HL-60/S4 treated with retinoic acid at 250 ng/mL for 4 days and 3 days (cell line): ENCODE results near the gene MRPL55.

Experiments
- in situ Hi-C: fragments of 300-500 bp; cut with MboI; formaldehyde crosslinking; loops from 2 replicates; pipeline ENCODE4 v1.7.0; 2022; ENCODE audit warnings: low sequenced_read_pairs

Gene MRPL55

GRCh38 chr1:228073857-228074545, 35.1 kb downstream of the MRPL55 start:
- in situ Hi-C loops, result no loop called here

DNA sequence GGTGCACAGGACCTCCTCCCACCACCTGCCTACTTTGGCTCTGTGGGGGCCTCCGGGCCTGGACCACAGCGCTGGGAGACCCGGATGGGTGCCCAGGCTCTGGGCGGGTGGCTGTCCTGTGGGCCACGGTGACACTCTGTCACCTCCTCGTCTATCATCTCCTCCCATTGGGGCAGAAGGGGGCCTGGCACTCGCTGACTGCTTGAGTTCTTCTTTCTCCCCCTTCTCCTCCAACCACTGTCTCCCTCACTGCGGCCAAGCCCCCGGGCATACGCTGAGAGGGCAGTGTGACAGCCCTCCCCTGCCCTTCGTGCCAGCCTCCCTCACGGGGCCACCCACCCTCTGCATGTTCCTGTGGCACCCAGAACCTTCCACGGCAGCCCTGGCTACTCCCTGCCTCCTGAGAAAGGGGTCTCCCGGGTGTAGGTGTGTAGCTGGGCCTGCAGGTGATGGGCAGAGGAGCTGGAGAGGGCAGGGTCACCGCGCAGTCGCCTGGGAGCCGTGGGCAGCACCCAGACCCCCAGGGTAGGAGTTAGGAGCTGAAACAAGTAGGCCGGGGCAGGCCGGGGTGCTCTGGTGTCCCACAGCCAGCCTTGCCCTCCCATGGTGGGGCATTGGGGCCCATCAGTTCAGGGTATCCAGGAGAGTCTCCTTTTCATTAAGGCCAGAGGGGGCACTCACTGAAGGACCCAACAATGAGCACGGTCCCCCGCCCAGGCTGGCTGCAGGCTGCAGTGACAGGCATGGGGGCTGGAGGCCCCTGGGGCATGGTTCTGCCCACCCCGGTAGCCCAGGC, 35.8 kb downstream of the MRPL55 start:
- in situ Hi-C loops, result no loop called here

- in situ Hi-C loops, result no loop called here
These were observed 36.4 kb downstream of the MRPL55 start for GRCh38 chr1:228072658-228073043.

- in situ Hi-C loops, result no loop called here
These were observed 37.1 kb downstream of the MRPL55 start for GRCh38 chr1:228071839-228072657.

DNA sequence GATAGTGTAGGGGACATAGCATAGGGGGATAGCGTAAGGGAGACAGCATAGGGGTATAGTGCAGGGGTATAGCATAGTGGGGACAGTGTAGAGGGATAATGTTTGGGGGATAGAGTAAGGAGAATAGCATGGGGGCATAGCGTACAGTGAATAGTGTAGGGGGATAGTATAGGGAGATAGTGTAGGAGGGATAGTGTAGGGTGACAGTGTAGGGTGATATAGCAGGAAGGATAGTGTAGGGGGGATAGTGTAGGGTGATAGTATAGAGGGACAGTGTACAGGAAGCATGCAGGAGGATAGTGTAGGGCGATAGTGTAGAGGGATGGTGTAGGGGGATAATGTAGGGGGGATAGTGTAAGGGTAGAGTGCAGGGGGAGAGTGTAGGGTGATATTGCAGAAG, 38.2 kb downstream of the MRPL55 start:
- in situ Hi-C loops, result no loop called here

DNA sequence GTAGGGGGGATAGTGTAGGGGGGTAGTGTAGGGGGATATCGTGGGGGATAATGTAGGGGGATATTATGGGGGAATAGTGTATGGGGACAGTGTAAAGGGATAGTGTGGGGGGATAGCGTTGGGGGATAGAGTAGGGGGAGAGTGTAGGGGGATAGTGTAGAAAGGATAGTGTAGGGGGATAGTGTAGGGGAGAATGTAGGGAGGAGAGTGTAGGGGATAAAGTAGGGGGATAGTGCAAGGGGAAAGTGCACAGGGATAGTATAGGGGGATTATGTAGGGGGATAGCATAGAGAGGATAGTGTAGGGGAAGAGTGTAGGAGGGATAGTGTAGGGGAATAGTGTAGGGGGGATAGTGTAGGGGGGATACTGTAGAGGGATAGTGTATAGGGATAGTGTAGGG, 38.9 kb downstream of the MRPL55 start:
- in situ Hi-C loops, result no loop called here

GRCh38 chr1:228068359-228068758, 40.7 kb downstream of the MRPL55 start:
- in situ Hi-C loops, result no loop called here

- in situ Hi-C loops, result no loop called here
These were observed 42.0 kb downstream of the MRPL55 start for GRCh38 chr1:228066891-228067654.

- in situ Hi-C loops, result no loop called here
These were observed 42.7 kb downstream of the MRPL55 start for GRCh38 chr1:228066416-228066815.

DNA sequence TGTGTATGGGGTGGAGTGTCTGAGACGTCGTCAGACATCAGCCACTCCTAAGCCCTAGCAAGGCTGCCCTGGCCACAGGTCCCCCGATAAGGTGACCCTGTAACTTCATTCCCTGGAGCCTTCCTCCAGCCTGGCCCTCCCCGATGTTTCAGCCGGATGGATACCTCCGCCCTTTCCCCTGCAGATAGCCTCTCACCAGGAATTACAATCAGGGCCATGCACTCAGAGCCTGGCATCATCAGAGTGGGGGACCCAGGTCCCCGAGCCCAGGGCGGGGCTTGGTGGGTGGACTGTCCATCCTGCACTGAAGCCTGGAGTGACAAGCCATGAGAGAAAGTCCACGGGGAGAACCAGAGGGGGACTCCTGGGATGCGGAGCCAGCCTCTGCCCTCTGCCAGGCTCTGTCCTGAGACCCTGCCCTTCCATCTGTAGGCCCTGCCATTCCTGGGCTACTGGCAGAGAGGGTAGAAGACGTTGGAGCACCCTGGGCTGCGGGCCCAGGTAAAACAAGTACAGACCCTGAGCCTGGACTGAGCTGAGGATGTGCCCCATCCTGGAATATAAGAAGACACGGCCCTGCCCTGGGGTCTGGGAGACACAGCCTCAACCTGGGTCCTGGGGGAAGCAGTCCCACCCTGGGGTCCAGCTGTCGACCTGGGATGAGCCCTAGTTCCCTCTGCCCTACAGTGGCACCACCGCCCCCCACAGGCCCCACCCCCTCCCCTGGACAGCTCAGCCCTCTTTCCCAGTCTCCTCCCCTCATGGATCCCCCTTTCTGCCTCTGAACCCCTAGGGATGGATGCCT, 43.4 kb downstream of the MRPL55 start:
- in situ Hi-C loops, result no loop called here

DNA sequence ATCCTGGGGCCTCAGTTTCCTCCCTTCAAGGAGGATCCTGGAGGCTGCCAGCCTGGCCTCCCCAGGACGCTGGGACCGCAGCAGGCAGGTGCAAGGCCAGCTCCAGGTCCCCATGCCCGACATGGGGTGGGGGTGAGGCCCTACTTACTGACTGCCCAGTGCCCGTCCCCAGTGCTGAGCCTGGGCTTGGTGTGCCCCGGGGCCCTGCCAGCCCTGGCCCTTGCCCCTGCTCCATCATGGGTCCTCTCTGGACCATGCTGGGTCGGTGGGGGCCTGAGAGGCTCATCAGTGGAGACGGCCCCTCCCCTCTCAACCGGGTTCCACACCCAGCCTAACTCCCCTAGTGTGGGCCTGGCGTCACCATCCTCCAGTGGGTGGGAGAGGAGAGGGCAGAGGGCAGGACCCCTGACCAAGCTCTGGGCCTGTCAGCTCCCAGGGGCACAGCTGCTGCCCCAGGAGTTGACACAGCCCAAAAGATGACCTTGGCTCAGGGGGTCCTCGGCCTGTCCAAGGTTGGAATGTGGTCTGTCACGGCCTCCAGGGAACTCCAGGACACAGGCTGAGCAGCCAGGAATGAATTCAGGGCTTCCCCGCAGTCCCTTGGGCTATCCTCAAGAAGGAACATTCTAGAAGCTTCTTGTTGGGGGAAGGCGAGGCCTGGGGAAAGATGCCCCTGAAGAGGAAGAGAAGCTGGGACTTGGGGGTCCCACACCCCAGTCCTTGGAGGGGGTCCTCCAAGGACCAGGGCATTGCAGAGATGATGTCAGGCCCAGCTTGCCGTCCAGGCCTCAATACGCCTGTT, 44.2 kb downstream of the MRPL55 start:
- in situ Hi-C loops, result no loop called here

- in situ Hi-C loops, result no loop called here
These were observed 44.8 kb downstream of the MRPL55 start for GRCh38 chr1:228064296-228064695.

- in situ Hi-C loops, result no loop called here
These were observed 45.6 kb downstream of the MRPL55 start for GRCh38 chr1:228063251-228064191.

DNA sequence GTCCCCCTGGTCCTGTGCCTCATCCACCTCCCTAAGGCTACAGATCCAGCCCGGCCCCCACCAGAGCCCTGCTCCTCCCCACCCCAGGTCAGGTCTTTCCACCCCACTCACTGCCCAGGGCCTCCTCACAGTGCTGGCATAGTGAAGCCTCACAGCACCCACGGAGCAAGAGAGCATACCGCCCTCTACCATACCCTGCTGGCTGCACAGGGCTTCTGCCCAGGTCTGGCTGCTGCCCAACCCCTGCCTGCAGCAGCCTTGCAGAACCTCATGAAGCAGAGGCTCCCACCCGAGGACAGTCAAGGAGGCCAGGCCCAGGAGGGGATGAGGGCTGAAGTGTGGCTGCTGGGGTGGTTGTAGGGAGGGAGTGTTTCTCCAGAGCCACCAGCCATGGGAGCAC, 46.3 kb downstream of the MRPL55 start:
- in situ Hi-C loops, result no loop called here

DNA sequence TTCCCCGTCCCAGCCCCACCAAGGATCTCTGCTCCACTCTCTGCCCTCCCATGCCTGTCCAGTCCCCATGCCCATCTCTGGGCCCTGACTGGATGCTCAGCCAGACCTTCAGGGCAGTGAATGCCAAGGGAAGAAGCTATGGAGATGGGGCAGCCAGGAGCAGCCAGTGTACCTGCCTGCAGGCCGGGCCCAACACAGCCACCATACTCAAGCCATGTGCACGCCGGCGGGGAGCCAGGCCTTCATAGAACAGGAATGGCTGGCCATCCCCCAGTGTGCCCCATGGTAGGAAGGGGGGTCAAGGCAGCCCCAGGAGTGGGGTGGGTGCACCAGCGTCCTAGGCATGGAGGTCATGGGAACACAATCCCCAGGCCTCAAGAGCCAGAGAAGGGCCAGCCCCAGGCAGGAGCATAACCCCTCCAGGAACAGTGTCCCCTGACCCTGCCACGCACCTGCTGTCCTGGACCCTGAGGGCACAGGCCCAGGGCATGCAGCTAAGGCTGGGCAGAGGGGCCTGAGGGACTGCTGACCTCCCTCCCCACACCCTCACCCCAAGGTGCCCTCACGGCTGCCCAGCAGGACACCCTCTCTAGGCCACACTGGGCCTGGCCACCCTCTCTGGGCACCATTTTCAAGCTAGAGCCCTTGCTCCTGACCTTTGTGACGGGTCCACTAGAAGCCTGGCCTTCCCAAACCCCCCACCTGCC, 46.9 kb downstream of the MRPL55 start:
- in situ Hi-C loops, result no loop called here

DNA sequence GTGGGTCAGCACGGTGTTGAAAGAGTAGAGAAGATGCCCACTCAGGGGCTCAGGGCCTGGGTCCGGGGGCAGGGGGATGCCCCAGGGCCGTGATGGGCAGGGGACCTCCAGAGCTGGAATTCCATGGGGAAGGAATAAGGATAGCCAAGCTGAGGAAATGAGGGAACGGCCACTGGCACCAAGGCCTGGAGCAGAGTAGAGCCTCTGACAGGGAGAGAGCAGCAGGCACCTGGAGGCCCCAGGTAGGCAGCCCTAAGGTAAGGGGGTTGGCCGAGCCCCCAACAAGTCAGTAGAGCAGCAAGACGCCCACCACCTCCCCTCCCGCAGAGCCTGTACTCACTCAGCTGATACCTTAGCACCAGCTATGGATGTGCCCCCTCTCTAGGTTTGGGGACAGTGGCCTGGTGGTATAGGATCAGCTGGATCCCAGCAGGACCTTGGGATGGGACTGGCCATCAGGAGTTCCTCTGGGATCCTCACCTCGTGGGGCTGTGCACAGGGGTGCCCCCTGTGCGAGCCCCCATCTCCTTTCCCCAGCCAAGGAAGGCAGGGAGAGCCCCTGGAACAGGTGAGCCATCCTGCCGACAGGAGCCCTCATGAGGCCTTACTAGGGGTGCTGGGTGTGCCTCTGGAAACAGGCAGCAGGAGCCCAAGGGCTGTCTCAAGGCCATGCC, 47.6 kb downstream of the MRPL55 start:
- in situ Hi-C loops, result no loop called here
